HFF-Myc (cell line): ENCODE results near the gene PPP1R15B.
A peak's percentile ranks its signal among the peaks of the same experiment; 100 is the strongest.

Experiments
- DNase-seq: peaks from one replicate; pipeline ENCODE4 v3.0.0-alpha.2; 2011; ENCODE audit warnings: low read depth; ENCODE audit errors: extremely low read depth
- H3K4me3 ChIP-seq: replicated peaks from 2 replicates; pipeline ENCODE4 v1.5.1; 2011; ENCODE audit warnings: low read depth, mild to moderate bottlenecking, control low read depth, low read length
- TF ChIP-seq, protein P1 (sequence below): IDR thresholded peaks from 2 replicates; pipeline ENCODE4 v1.5.1; 2012; ENCODE audit warnings: mild to moderate bottlenecking, low read depth, low read length, control low read depth; ENCODE audit errors: missing control alignments

Gene PPP1R15B

GRCh38 chr1:204414016-204414415 lies 2.4 kb upstream of the PPP1R15B start:
- DNase-seq, result no peak
- H3K4me3 ChIP-seq, result no peak overlapping the region
- TF ChIP-seq, protein P1, sequence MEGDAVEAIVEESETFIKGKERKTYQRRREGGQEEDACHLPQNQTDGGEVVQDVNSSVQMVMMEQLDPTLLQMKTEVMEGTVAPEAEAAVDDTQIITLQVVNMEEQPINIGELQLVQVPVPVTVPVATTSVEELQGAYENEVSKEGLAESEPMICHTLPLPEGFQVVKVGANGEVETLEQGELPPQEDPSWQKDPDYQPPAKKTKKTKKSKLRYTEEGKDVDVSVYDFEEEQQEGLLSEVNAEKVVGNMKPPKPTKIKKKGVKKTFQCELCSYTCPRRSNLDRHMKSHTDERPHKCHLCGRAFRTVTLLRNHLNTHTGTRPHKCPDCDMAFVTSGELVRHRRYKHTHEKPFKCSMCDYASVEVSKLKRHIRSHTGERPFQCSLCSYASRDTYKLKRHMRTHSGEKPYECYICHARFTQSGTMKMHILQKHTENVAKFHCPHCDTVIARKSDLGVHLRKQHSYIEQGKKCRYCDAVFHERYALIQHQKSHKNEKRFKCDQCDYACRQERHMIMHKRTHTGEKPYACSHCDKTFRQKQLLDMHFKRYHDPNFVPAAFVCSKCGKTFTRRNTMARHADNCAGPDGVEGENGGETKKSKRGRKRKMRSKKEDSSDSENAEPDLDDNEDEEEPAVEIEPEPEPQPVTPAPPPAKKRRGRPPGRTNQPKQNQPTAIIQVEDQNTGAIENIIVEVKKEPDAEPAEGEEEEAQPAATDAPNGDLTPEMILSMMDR, result no peak

DNA sequence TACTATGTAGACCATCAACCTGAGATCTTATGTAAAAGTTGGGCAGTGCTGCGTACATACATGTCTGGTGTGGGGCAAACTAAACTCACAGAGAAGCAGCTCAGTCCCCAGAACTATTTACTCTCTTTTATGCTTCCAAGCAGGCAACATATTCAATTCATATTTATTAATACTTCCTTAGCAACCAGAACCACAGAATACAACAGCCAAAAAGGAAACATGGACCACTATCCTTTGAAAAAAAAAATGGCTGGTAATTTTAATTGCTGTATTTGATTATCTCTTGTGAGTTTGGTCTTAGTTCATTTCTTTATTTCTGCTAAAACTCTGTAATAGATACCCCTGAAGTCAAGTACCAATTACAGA lies 1.5 kb upstream of the PPP1R15B start:
- no peak for DNase-seq
- TF ChIP-seq, protein P1, result no peak
- H3K4me3 ChIP-seq, result no peak overlapping the region

GRCh38 chr1:204410688-204411450 lies 748 bp downstream of the PPP1R15B start:
- peak overlapping the region; percentile 98 for H3K4me3 ChIP-seq
- TF ChIP-seq, protein P1, result no peak
- no peak for DNase-seq

- peak overlapping the region; percentile 98 for H3K4me3 ChIP-seq
- no peak for DNase-seq
- TF ChIP-seq, protein P1, result no peak
These were observed 1.6 kb downstream of the PPP1R15B start for GRCh38 chr1:204409836-204410687.

- no peak for DNase-seq
- H3K4me3 ChIP-seq, result peak overlapping the region; percentile 98
- TF ChIP-seq, protein P1, result no peak
These were observed 2.5 kb downstream of the PPP1R15B start for GRCh38 chr1:204409123-204409522.

- H3K4me3 ChIP-seq, result peak overlapping the region; percentile 98
- no peak for DNase-seq
- TF ChIP-seq, protein P1, result no peak
These were observed 3.0 kb downstream of the PPP1R15B start for GRCh38 chr1:204408602-204409001.
